ENCODE results near the gene VWF. TPM values are rescaled to one million over a fixed set of nuclear protein-coding genes. Genes with fewer than 3 reads are reported as not detected.

The VWF gene
- total RNA-seq, result 100 to 1,000 TPM; 189 to 331 TPM

- TF ChIP-seq, protein P1, sequence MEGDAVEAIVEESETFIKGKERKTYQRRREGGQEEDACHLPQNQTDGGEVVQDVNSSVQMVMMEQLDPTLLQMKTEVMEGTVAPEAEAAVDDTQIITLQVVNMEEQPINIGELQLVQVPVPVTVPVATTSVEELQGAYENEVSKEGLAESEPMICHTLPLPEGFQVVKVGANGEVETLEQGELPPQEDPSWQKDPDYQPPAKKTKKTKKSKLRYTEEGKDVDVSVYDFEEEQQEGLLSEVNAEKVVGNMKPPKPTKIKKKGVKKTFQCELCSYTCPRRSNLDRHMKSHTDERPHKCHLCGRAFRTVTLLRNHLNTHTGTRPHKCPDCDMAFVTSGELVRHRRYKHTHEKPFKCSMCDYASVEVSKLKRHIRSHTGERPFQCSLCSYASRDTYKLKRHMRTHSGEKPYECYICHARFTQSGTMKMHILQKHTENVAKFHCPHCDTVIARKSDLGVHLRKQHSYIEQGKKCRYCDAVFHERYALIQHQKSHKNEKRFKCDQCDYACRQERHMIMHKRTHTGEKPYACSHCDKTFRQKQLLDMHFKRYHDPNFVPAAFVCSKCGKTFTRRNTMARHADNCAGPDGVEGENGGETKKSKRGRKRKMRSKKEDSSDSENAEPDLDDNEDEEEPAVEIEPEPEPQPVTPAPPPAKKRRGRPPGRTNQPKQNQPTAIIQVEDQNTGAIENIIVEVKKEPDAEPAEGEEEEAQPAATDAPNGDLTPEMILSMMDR (IDR thresholded peaks at IDR 0.05), result no peak
- Histone ChIP-seq H3K27ac (peak within 1 kb of the TSS; percentile 72 to 75), H3K4me3 (peak within 1 kb of the TSS; percentile 41 to 48), H3K27me3 (no peaks in the 10 kb centered on the region), H3K9me3 (no peaks in the 10 kb centered on the region), H3K36me3 (no peaks in the 10 kb centered on the region), H3K4me1 (no peaks in the 10 kb centered on the region)
- DNase-seq (ENCODE audit: low spot score), result no peak
Measured at GRCh38 chr12:6124411-6125309, at the start of gene VWF. TSS of gene VWF (minus strand) at chr12:6124670. CDS start at chr12:6123196, 1,474 bp downstream.

DNA sequence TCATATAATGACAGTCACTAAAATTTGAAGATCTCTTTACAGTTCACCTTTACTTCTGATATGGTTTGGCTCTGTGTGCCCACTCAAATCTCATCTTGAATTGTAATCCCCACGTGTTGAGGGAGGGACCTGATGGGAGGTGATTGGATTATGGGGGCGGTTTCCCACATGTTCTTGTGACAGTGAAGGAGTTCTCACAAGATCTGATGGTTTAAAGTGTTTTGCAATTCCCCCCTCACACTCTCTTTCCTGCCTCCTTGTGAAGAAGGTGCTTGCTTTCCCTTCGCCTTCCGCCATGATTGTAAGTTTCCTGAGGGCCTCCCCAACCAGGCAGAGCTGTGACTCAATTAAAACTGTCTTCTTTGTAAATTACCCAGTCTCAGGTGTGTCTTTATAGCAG, 48.4 kb upstream of the VWF start:
- Histone ChIP-seq H3K36me3 (no peaks in the 10 kb centered on the region), H3K9me3 (no peaks in the 10 kb centered on the region), H3K4me3 (no peak overlapping the region), H3K27me3 (no peaks in the 10 kb centered on the region), H3K27ac (peak overlapping the region in 1 of 2 donors; percentile 56), H3K4me1 (peaks cover 0 to 13% of the 10 kb centered on the region in 2 donors)
- DNase-seq (ENCODE audit: low spot score), result no peak
- TF ChIP-seq, protein P1 (IDR thresholded peaks at IDR 0.05), result no peak

GRCh38 chr12:6172086-6172485, 47.6 kb upstream of the VWF start:
- peaks cover 0 to 20% of the 10 kb centered on the region in 2 donors for H3K4me1 ChIP-seq
- no peak overlapping the region for H3K4me3 ChIP-seq
- no peaks in the 10 kb centered on the region for H3K27me3 ChIP-seq
- no peaks in the 10 kb centered on the region for H3K9me3 ChIP-seq
- DNase-seq (ENCODE audit: low spot score), result no peak
- H3K36me3 ChIP-seq, result no peaks in the 10 kb centered on the region
- TF ChIP-seq, protein P1 (IDR thresholded peaks at IDR 0.05), result no peak
- H3K27ac ChIP-seq, result peak overlapping the region; percentile 41 to 56

GRCh38 chr12:6171409-6172015, 47.0 kb upstream of the VWF start:
- Histone ChIP-seq H3K27me3 (no peaks in the 10 kb centered on the region), H3K9me3 (no peaks in the 10 kb centered on the region), H3K4me1 (peaks cover 0 to 26% of the 10 kb centered on the region in 2 donors), H3K4me3 (no peak overlapping the region), H3K27ac (peak overlapping the region; percentile 41 to 56), H3K36me3 (no peaks in the 10 kb centered on the region)
- TF ChIP-seq, protein P1 (IDR thresholded peaks at IDR 0.05), result peak in 1 of 2 donors; percentile 14
- DNase-seq (ENCODE audit: low spot score), result peak; percentile 73

DNA sequence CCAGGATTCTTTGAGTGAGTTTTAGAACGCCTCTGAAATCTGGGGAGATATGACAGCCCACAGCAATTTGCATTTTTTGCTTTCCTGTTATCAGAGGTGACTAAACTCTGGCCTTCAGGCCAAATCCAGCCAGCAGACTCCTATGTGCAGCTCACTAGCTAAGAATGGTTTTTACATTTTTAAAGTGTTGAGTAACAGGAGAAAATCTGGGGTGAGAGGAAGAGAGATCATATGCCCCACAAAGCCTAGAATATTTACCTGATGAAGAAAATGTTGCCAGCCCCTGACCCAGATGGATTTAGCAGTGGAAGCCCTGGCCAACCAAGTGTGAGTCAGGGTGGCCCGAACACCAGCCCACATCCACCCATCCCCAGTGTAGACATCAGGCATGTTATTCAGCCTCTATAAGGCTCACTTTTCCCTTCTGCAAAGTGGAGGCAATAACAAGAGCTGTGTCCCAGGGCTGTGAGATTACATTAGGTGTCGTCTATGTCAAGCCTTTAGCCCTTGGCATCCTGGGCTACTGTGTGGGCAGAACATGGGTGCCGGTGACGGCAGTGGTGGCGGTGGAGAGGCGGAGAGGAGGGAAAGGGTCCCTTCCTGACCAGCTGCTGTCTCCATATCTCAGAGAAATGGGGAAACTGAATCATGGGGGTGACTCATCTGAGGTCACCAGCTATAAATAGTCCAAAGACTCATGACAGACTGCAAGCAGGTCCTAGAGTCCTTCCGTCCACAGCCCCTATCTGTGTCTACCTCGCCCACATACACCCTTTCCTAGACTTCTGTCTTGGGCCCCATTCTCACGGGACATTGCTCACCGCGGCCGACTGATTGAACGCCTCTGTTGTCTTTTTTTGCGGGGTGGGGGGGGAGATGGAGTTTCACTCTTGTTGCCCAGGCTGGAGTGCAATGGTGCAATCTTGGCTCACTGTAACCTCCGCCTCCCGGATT, 43.1 kb upstream of the VWF start:
- H3K27ac ChIP-seq, result peak overlapping the region; percentile 86
- no peaks in the 10 kb centered on the region for H3K27me3 ChIP-seq
- peaks cover 0 to 26% of the 10 kb centered on the region in 2 donors for H3K4me1 ChIP-seq
- H3K9me3 ChIP-seq, result no peaks in the 10 kb centered on the region
- no peaks in the 10 kb centered on the region for H3K36me3 ChIP-seq
- TF ChIP-seq, protein P1 (IDR thresholded peaks at IDR 0.05), result no peak
- no peak overlapping the region for H3K4me3 ChIP-seq
- peak; percentile 90 for DNase-seq (ENCODE audit: low spot score)
